Neural cell (in vitro differentiated cells): ENCODE data around the gene FMNL1.

Source experiments
- EZH2 ChIP-seq: fragments of 200-600, 300-800 bp; shearing (Covaris generic), sonication (generic); IDR thresholded peaks from 2 replicates; pipeline ENCODE4 v1.6.1; 2014; ENCODE audit warnings: antibody characterized with exemption, low read length, borderline replicate concordance, mild to moderate bottlenecking; ENCODE audit not compliant: insufficient read depth, poor library complexity, severe bottlenecking
- TF ChIP-seq, protein P1 (sequence below): fragments of 450-650 bp; IDR thresholded peaks from 2 replicates; pipeline ENCODE4 v1.5.1; 2014; ENCODE audit warnings: antibody characterized with exemption, mild to moderate bottlenecking, moderate library complexity; ENCODE audit not compliant: poor library complexity, severe bottlenecking

DNA sequence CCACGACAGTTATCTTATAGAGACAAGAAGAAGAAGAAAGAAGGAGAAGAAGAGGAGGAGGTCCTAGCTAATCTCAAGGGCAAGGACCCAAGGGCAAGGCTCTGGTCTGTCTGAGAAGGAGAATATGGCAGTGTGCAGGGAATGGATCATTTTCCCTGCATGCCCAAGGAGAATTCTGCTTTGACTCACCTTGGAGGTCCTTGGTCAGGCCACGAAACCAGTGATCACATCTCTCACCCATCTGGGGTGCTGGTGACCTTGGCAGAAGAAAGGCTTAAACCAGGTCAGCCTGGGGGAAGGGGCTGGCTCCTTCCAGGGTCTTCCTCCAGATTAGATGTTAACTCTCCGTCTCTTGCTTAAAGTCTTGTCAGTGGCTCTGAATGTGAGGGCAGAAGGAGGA is 1.6 kb upstream of the FMNL1 start:
- TF ChIP-seq EZH2 = no peak
- TF ChIP-seq, protein P1, sequence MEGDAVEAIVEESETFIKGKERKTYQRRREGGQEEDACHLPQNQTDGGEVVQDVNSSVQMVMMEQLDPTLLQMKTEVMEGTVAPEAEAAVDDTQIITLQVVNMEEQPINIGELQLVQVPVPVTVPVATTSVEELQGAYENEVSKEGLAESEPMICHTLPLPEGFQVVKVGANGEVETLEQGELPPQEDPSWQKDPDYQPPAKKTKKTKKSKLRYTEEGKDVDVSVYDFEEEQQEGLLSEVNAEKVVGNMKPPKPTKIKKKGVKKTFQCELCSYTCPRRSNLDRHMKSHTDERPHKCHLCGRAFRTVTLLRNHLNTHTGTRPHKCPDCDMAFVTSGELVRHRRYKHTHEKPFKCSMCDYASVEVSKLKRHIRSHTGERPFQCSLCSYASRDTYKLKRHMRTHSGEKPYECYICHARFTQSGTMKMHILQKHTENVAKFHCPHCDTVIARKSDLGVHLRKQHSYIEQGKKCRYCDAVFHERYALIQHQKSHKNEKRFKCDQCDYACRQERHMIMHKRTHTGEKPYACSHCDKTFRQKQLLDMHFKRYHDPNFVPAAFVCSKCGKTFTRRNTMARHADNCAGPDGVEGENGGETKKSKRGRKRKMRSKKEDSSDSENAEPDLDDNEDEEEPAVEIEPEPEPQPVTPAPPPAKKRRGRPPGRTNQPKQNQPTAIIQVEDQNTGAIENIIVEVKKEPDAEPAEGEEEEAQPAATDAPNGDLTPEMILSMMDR = no peak
